ENCODE results near the gene SLC29A4. TPM values are rescaled to one million over a fixed set of nuclear protein-coding genes. Genes with fewer than 3 reads are reported as not detected.

SLC29A4 gene
- total and polyA plus RNA-seq, 2 of the 8 experiments (the other 6 are each of a cell fraction or from before 2014, with no cell fraction given) = 6.9 to 15.1 TPM

- H3K56ac ChIP-seq (replicated peaks; ENCODE audit: insufficient read length, low read depth, low read length) = no peak overlapping the region
- H3K79me1 ChIP-seq (ENCODE audit: low read depth, low read length) = no peaks in the 10 kb centered on the region
- no peak overlapping the region for H2BK15ac ChIP-seq (ENCODE audit: low read length)
- H3K4me3 ChIP-seq (ENCODE audit: extremely low read depth in 1 of 4, insufficient read depth in 2 of 4, low read depth in 3 of 4, low read length in 4 of 4) = no peak overlapping the region
- no peak overlapping the region for H2AK5ac ChIP-seq (ENCODE audit: low read depth, low read length)
- DNase-seq (ENCODE audit: low read depth in 1 of 2, low spot score in 2 of 2) = no peak
- no peak overlapping the region for H3K18ac ChIP-seq (ENCODE audit: extremely low read depth, low read length)
- peaks cover 0 to 3% (median 1%) of the 10 kb centered on the region in 4 experiments; a peak in 4 of 7 replicates for H3K4me1 ChIP-seq (replicated peaks in 1 of 4; ENCODE audit: control insufficient read depth in 3 of 4, insufficient read depth in 4 of 4, low read length in 3 of 4)
- H2BK12ac ChIP-seq (ENCODE audit: low read depth, low read length) = no peak overlapping the region
- no peak overlapping the region for H3K14ac ChIP-seq (ENCODE audit: insufficient read length)
- H3K9ac ChIP-seq (replicated peaks in 1 of 4; ENCODE audit: extremely low read depth in 1 of 4, low read depth in 3 of 4, low read length in 3 of 4) = no peak overlapping the region
- no peaks in the 10 kb centered on the region for H3K9me3 ChIP-seq (ENCODE audit: insufficient read depth in 2 of 2, low read depth in 1 of 2, low read length in 1 of 2)
- H3K27ac ChIP-seq (ENCODE audit: low read depth, low read length) = no peak overlapping the region
- no peak overlapping the region for H4K5ac ChIP-seq (ENCODE audit: insufficient read length, low read depth, low read length)
- no peaks in the 10 kb centered on the region for H3K23me2 ChIP-seq (ENCODE audit: low read depth, low read length)
- H2BK5ac ChIP-seq (ENCODE audit: low read depth, low read length) = no peak overlapping the region
- H3K4me2 ChIP-seq (ENCODE audit: insufficient read depth in 1 of 2, low read depth in 2 of 2, low read length in 2 of 2) = no peak overlapping the region
- no peak overlapping the region for H4K8ac ChIP-seq (ENCODE audit: extremely low read depth, insufficient read depth, low read length)
- H3K4ac ChIP-seq (replicated peaks; ENCODE audit: insufficient read length, low read depth, low read length) = no peak overlapping the region
- no peak overlapping the region for H2BK20ac ChIP-seq (ENCODE audit: low read length)
- peaks cover 0 to 1% of the 10 kb centered on the region in 2 experiments for H4K20me1 ChIP-seq (replicated peaks in 1 of 2; ENCODE audit: control insufficient read depth in 1 of 2, insufficient read depth in 2 of 2, low read length in 2 of 2)
- CTCF ChIA-PET (ENCODE audit: partially characterized antibody) = interaction anchor here (1.7 to 1.9 kb wide), 2 partner anchors 49 to 205 kb away, joined by 5 to 6 read pairs; no protein-coding TSS in a partner anchor
- H4K91ac ChIP-seq (replicated peaks; ENCODE audit: insufficient read length, low read length) = no peak overlapping the region
- no peak overlapping the region for H2BK120ac ChIP-seq (replicated peaks; ENCODE audit: low read depth, low read length)
- POLR2A ChIA-PET (ENCODE audit: partially characterized antibody) = interaction anchor here (1.0 kb wide), 1 partner anchor 10 kb away, joined by 3 read pairs; no protein-coding TSS in a partner anchor
- WGBS, 2 experiments (ENCODE audit: extremely low coverage in 1 of 2, insufficient coverage in 1 of 2, insufficient read length in 1 of 2, insufficient replicate concordance in 2 of 2, low coverage in 1 of 2, low lambda C conversion rate in 2 of 2, missing lambda C conversion rate in 1 of 2) = 96% methylated on average over 7 of the region's 7 CpGs; no CpG with 5 or more reads in 1 of the 2 experiments
- peaks cover 0 to 4% (median 0%) of the 10 kb centered on the region in 4 experiments; a peak in 2 of 8 replicates for H3K36me3 ChIP-seq (ENCODE audit: control insufficient read depth in 2 of 4, insufficient read depth in 4 of 4, low read length in 3 of 4)
- no peaks in the 10 kb centered on the region for H3K79me2 ChIP-seq (ENCODE audit: control insufficient read depth in 1 of 2, insufficient read depth in 2 of 2, low read length in 2 of 2)
- no peak overlapping the region for H2AFZ ChIP-seq (ENCODE audit: low read length)
- H3K23ac ChIP-seq (ENCODE audit: insufficient read length) = no peak overlapping the region
- FAIRE-seq = no peak
- peaks cover 0 to 5% (median 5%) of the 10 kb centered on the region in 4 experiments; a peak in 5 of 7 replicates for H3K27me3 ChIP-seq (replicated peaks in 1 of 4; ENCODE audit: control insufficient read depth in 3 of 4, extremely low read depth in 1 of 4, insufficient read depth in 3 of 4, low read length in 3 of 4)
- TF ChIP-seq TAF1 (IDR thresholded peaks at IDR 0.05; ENCODE audit: low read depth, low read length) = no peak
- TF ChIP-seq CTBP2 (IDR thresholded peaks at IDR 0.05; ENCODE audit: borderline replicate concordance, insufficient read depth, insufficient read length, low read length) = no peak
- no peak for TF ChIP-seq SIN3A (conservative IDR thresholded peaks at IDR 0.05 in 1 of 2, IDR thresholded peaks at IDR 0.05 in 1 of 2; ENCODE audit: low read depth in 1 of 2, low read length in 2 of 2)
- TF ChIP-seq FOSL1 (IDR thresholded peaks at IDR 0.05; ENCODE audit: insufficient read depth, low read depth, low read length) = no peak
- no peak for TF ChIP-seq RAD21 (IDR thresholded peaks at IDR 0.05 in 1 of 2, conservative IDR thresholded peaks at IDR 0.05 in 1 of 2; ENCODE audit: low read depth in 2 of 2, low read length in 2 of 2)
- TF ChIP-seq RNF2 (IDR thresholded peaks at IDR 0.05; ENCODE audit: borderline replicate concordance, low read depth, low read length, missing control alignments, poor library complexity, severe bottlenecking) = no peak
- no peak for TF ChIP-seq PHF8 (conservative IDR thresholded peaks at IDR 0.05; ENCODE audit: low read depth, low read length)
- TF ChIP-seq TBP (IDR thresholded peaks at IDR 0.05; ENCODE audit: low read depth, low read length) = no peak
- TF ChIP-seq KDM4A (IDR thresholded peaks at IDR 0.05; ENCODE audit: low read depth, low read length, severe bottlenecking) = no peak
- no peak for TF ChIP-seq RBBP5 (IDR thresholded peaks at IDR 0.05; ENCODE audit: borderline replicate concordance, low read depth, low read length)
- no peak for TF ChIP-seq MAFK (IDR thresholded peaks at IDR 0.05; ENCODE audit: low read depth, low read length)
- no peak for TF ChIP-seq EZH2 (IDR thresholded peaks at IDR 0.05; ENCODE audit: low read depth, low read length, severe bottlenecking)
Measured at GRCh38 chr7:5289355-5289754, 6.6 kb downstream of the SLC29A4 start.
